ENCODE results near the gene IVL.

IVL gene

GRCh38 chr1:152907686-152908601 lies at the start of gene IVL:
TSS of gene IVL (plus strand) at chr1:152908546. CDS start at chr1:152909798, 1,252 bp downstream.
- no peak for DNase-seq (ENCODE audit: low read depth)

- DNase-seq (ENCODE audit: low read depth): no peak
Observed at GRCh38 chr1:152859696-152860095, 48.6 kb upstream of the IVL start, which contains the start of gene LCE7A. TSS of gene LCE7A (plus strand) at chr1:152859996. CDS start at chr1:152860698, 702 bp downstream.

- DNase-seq (ENCODE audit: low read depth): no peak
Observed at GRCh38 chr1:152860129-152860528, 48.2 kb upstream of the IVL start.

GRCh38 chr1:152861374-152861773 lies 47.0 kb upstream of the IVL start:
- no peak for DNase-seq (ENCODE audit: low read depth)

GRCh38 chr1:152864443-152864842 lies 43.9 kb upstream of the IVL start:
- no peak for DNase-seq (ENCODE audit: low read depth)

- DNase-seq (ENCODE audit: low read depth): no peak
Observed at GRCh38 chr1:152866321-152866720, 42.0 kb upstream of the IVL start.

GRCh38 chr1:152869808-152870419 lies 38.4 kb upstream of the IVL start:
- peak; percentile 38 for DNase-seq (ENCODE audit: low read depth)

- DNase-seq (ENCODE audit: low read depth): no peak
Observed at GRCh38 chr1:152870831-152871730, 37.3 kb upstream of the IVL start.

GRCh38 chr1:152871731-152872126 lies 36.6 kb upstream of the IVL start:
- DNase-seq (ENCODE audit: low read depth): no peak

GRCh38 chr1:152873495-152873894 lies 34.9 kb upstream of the IVL start:
- no peak for DNase-seq (ENCODE audit: low read depth)

GRCh38 chr1:152876827-152877226 lies 31.5 kb upstream of the IVL start:
- no peak for DNase-seq (ENCODE audit: low read depth)

- no peak for DNase-seq (ENCODE audit: low read depth)
Observed at GRCh38 chr1:152878042-152878441, 30.3 kb upstream of the IVL start, which contains the start of gene SMCP. TSS of gene SMCP (plus strand) at chr1:152878322. CDS start at chr1:152884423, 6,101 bp downstream.

- DNase-seq (ENCODE audit: low read depth): no peak
Observed at GRCh38 chr1:152879559-152880198, 28.7 kb upstream of the IVL start.

- DNase-seq (ENCODE audit: low read depth): no peak
Observed at GRCh38 chr1:152880316-152880715, 28.0 kb upstream of the IVL start.

GRCh38 chr1:152880907-152881306 lies 27.4 kb upstream of the IVL start:
- no peak for DNase-seq (ENCODE audit: low read depth)

GRCh38 chr1:152884085-152884484 lies 24.3 kb upstream of the IVL start:
- DNase-seq (ENCODE audit: low read depth): no peak

GRCh38 chr1:152884506-152884905 lies 23.8 kb upstream of the IVL start:
- no peak for DNase-seq (ENCODE audit: low read depth)

GRCh38 chr1:152884966-152885624 lies 23.3 kb upstream of the IVL start:
- DNase-seq (ENCODE audit: low read depth): no peak

GRCh38 chr1:152886085-152886484 lies 22.3 kb upstream of the IVL start:
- no peak for DNase-seq (ENCODE audit: low read depth)

- no peak for DNase-seq (ENCODE audit: low read depth)
Observed at GRCh38 chr1:152886758-152887409, 21.5 kb upstream of the IVL start.

GRCh38 chr1:152888126-152888525 lies 20.2 kb upstream of the IVL start:
- DNase-seq (ENCODE audit: low read depth): no peak
